HCT116 (cell line): Measurements from ENCODE around the gene CHM.

Experiments
- ATF3 ChIP-seq: IDR thresholded peaks from 2 replicates; pipeline ENCODE4 v1.6.1; 2012
- CEBPB ChIP-seq: IDR thresholded peaks from 2 replicates; pipeline ENCODE4 v1.6.1; 2012; ENCODE audit warnings: low read depth
- CTCF ChIP-seq, 3 experiments: fragments of 200-600 bp in 1 of 3; sonication (generic) in 1 of 3; IDR thresholded peaks in 2 of 3; conservative IDR thresholded peaks in 1 of 3; 2 replicates each; pipeline ENCODE4 v1.5.1; 2012 to 2017; ENCODE audit warnings: low read depth in 2 of 3, low read length in 2 of 3, antibody characterized with exemption in 1 of 3, borderline replicate concordance in 1 of 3, control low read depth in 1 of 3, mild to moderate bottlenecking in 1 of 3, mixed read lengths in 1 of 3, mixed run types in 1 of 3, moderate library complexity in 1 of 3; ENCODE audit not compliant: insufficient read depth in 1 of 3
- ELF1 ChIP-seq: IDR thresholded peaks from 2 replicates; pipeline ENCODE4 v1.6.1; 2012; ENCODE audit warnings: low read depth, borderline replicate concordance
- EZH2 ChIP-seq: fragments of 200-600 bp; sonication (generic); IDR thresholded peaks from 2 replicates; pipeline ENCODE4 v1.6.1; 2017; ENCODE audit warnings: antibody characterized with exemption, mixed run types
- EZH2phosphoT487 ChIP-seq: fragments of 200-600 bp; IDR thresholded peaks from 2 replicates; pipeline ENCODE4 v1.6.1; 2018; ENCODE audit warnings: antibody characterized with exemption, borderline replicate concordance
- JUND ChIP-seq: IDR thresholded peaks from 2 replicates; pipeline ENCODE4 v1.6.1; 2012
- MAX ChIP-seq: IDR thresholded peaks from 2 replicates; pipeline ENCODE4 v1.6.1; 2012
- POLR2A ChIP-seq: IDR thresholded peaks from 2 replicates; pipeline ENCODE4 v1.7.0; 2011; ENCODE audit warnings: borderline replicate concordance; ENCODE audit not compliant: insufficient read depth, insufficient read length; ENCODE audit errors: extremely low read depth
- POLR2AphosphoS5 ChIP-seq: IDR thresholded peaks from 2 replicates; pipeline ENCODE4 v1.6.1; 2011; ENCODE audit warnings: mild to moderate bottlenecking, low read depth, low read length, moderate library complexity
- RAD21 ChIP-seq: IDR thresholded peaks from 2 replicates; pipeline ENCODE4 v1.6.1; 2012; ENCODE audit warnings: low read depth, mild to moderate bottlenecking
- REST ChIP-seq: IDR thresholded peaks from 2 replicates; pipeline ENCODE4 v1.6.1; 2012; ENCODE audit warnings: low read depth
- SIN3A ChIP-seq: IDR thresholded peaks from 2 replicates; pipeline ENCODE4 v1.6.1; 2012; ENCODE audit warnings: low read depth
- YY1 ChIP-seq: IDR thresholded peaks from 2 replicates; pipeline ENCODE4 v1.6.1; 2011; ENCODE audit warnings: low read length, low read depth, moderate library complexity, mild to moderate bottlenecking; ENCODE audit not compliant: insufficient replicate concordance; ENCODE audit errors: extremely low read depth

DNA sequence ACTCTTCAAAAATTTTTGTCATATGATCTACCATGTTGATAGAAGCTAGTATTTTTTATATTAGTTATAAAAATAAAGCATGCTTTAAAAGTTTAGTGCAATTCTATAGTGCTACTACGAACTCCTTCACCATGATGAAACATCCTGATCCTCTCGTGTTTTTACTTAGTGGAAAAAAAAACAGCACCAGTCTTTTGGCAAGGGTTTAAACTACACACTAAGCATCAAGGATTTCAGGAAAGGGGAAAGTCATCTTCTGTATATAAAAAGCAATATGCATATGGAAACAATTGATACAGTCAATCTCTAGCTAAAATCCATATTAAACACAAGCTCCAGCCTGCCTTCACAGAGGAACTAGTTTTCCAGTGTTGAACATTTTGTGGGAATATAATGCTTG is 18.7 kb downstream of the CHM start:
- TF ChIP-seq ELF1 (no peak), CTCF (IDR thresholded peaks at IDR 0.05 in 2 of 3, conservative IDR thresholded peaks at IDR 0.05 in 1 of 3; ENCODE audit: borderline replicate concordance in 1 of 3, insufficient read depth in 1 of 3, low read depth in 2 of 3, low read length in 2 of 3) (no peak), EZH2phosphoT487 (no peak), SIN3A (no peak), YY1 (no peak), CEBPB (no peak), POLR2A (no peak), REST (no peak), EZH2 (no peak), POLR2AphosphoS5 (no peak), JUND (no peak), ATF3 (no peak), RAD21 (no peak), MAX (no peak)
